Neural crest cell (in vitro differentiated cells): ENCODE data around the gene ST6GAL1. TPM values are rescaled to one million over a fixed set of nuclear protein-coding genes. Genes with fewer than 3 reads are reported as not detected.
"Not testable (repeated sequence)": the region's sequence is repeated elsewhere in the genome, so short reads cannot be mapped to it uniquely, and the experiment has no call there.

Experiments
- DNase-seq: peaks from one replicate; pipeline ENCODE4 v3.0.0; 2021; ENCODE audit warnings: low read depth, mixed read lengths, low spot score
- H3K27ac Mint-ChIP-seq: one replicate; pipeline ENCODE4 v1.8.0; 2021; ENCODE audit warnings: mild to moderate bottlenecking, mixed read lengths; ENCODE audit not compliant: unreplicated experiment
- H3K27me3 Mint-ChIP-seq: 2 replicates; pipeline ENCODE4 v1.8.0; 2021; ENCODE audit warnings: low read depth, mild to moderate bottlenecking, mixed read lengths
- H3K36me3 Mint-ChIP-seq: 2 replicates; pipeline ENCODE4 v1.8.0; 2021; ENCODE audit warnings: low read depth, mild to moderate bottlenecking, mixed read lengths
- H3K4me1 Mint-ChIP-seq: 2 replicates; pipeline ENCODE4 v1.8.0; 2021; ENCODE audit warnings: mixed read lengths
- H3K4me3 Mint-ChIP-seq: one replicate; pipeline ENCODE4 v1.8.0; 2021; ENCODE audit warnings: mild to moderate bottlenecking, mixed read lengths
- H3K9me3 Mint-ChIP-seq: 2 replicates; pipeline ENCODE4 v1.8.0; 2021; ENCODE audit warnings: mixed read lengths
- CTCF ChIP-seq: fragments of 200-600 bp; sonication (generic); conservative IDR thresholded peaks from 2 replicates; pipeline ENCODE4 v1.5.0; 2021; ENCODE audit warnings: antibody characterized with exemption, mild to moderate bottlenecking
- total RNA-seq: library from RNA; stranded (reverse); gene quantifications from 2 replicates; pipeline ENCODE4 v1.2.1, GENCODE V29; 2021

Gene ST6GAL1
- total RNA-seq, 1 donor from 2014 or later, result 32.6 TPM

DNA sequence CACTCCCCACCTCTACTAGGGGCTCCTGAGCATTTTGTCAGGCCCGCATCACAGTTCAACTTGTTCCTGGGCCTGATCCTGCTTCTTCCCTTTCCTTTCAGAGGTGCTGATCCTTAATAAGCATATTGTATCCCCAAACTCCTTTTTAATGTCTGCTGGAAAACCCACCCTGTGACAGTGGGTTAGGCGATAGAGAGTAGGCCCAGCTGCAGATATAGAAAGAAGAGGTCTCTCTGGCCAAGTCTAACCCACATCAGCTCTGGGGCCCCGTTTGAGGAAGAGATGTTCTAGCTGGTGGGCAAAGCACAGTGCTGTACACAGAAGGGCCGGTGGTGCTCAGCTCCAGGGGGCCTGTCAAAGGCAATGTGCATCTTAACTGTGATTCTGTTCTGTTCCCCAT lies 34.3 kb upstream of the ST6GAL1 start:
- Mint-ChIP-seq H3K27ac (no peak overlapping the region), H3K4me1 (no peaks in the 10 kb centered on the region), H3K4me3 (no peak overlapping the region), H3K27me3 (no peaks in the 10 kb centered on the region), H3K9me3 (no peaks in the 10 kb centered on the region), H3K36me3 (no peaks in the 10 kb centered on the region)
- TF ChIP-seq CTCF, result no peak
- no peak for DNase-seq

GRCh38 chr3:186896875-186897274 lies 33.5 kb upstream of the ST6GAL1 start:
- Mint-ChIP-seq H3K4me3 (no peak overlapping the region), H3K27me3 (no peaks in the 10 kb centered on the region), H3K9me3 (no peaks in the 10 kb centered on the region), H3K36me3 (no peaks in the 10 kb centered on the region), H3K4me1 (no peaks in the 10 kb centered on the region), H3K27ac (no peak overlapping the region)
- DNase-seq, result no peak
- TF ChIP-seq CTCF, result no peak

DNA sequence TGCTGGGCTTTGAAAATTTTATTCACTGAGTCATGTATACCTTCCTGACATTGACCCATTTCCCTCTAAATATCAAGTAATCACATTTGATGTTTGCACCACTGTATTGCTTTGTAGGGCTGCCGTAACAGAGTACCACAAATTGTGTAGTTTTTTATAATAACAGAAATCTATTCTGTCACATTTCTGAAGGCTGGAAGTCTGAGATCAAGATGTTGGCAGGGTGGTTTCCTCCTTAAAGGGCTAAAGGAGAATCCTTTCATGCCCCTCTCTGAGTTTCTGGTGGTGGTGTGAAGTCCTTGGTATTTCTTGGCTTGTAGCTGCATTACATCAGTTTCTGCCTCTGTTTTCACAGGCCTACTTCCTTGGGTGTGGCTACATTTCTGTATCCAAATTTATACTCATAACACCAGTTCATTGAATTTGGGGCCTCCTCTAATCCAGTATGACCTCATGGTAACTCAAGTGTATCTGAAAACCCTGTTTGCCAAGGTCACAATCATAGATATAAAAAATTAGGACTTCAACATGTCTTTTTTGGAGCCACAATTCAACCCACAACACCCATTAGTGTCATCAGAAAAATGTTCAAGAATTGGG lies 29.1 kb upstream of the ST6GAL1 start:
- DNase-seq, result no peak
- H3K4me3 Mint-ChIP-seq, result no peak overlapping the region
- no peaks in the 10 kb centered on the region for H3K4me1 Mint-ChIP-seq
- no peak for TF ChIP-seq CTCF
- peaks cover 2% of the 10 kb centered on the region for H3K9me3 Mint-ChIP-seq
- no peak overlapping the region for H3K27ac Mint-ChIP-seq
- H3K36me3 Mint-ChIP-seq, result no peaks in the 10 kb centered on the region
- H3K27me3 Mint-ChIP-seq, result peaks cover 4% of the 10 kb centered on the region

GRCh38 chr3:186902154-186902553 lies 28.2 kb upstream of the ST6GAL1 start:
- H3K36me3 Mint-ChIP-seq, result no peaks in the 10 kb centered on the region
- peaks cover 2% of the 10 kb centered on the region for H3K9me3 Mint-ChIP-seq
- no peak overlapping the region for H3K27ac Mint-ChIP-seq
- peaks cover 4% of the 10 kb centered on the region for H3K27me3 Mint-ChIP-seq
- DNase-seq, result no peak
- TF ChIP-seq CTCF, result no peak
- H3K4me1 Mint-ChIP-seq, result no peaks in the 10 kb centered on the region
- no peak overlapping the region for H3K4me3 Mint-ChIP-seq

DNA sequence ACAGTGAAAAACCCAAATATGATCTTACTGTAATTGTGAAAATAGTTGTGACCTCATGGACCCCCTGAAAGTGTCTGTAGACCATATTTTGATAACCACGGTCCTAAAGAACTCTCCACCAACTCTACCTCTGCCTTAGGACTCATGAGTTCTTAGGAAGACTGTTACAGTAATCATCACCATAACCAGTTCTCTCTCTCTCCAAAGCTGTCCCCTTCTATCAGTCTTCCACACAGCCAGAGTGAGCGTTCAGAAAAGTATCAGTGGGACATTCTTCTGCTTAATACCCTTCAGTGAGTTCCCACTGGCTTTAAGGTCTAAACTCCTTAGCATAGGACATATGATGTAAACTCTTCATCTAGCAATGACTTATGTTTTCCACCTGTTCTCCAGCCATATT lies 27.6 kb upstream of the ST6GAL1 start:
- DNase-seq, result no peak
- Mint-ChIP-seq H3K9me3 (peaks cover 2% of the 10 kb centered on the region), H3K27me3 (peaks cover 7% of the 10 kb centered on the region), H3K4me3 (no peak overlapping the region), H3K4me1 (no peaks in the 10 kb centered on the region), H3K27ac (no peak overlapping the region), H3K36me3 (no peaks in the 10 kb centered on the region)
- no peak for TF ChIP-seq CTCF

DNA sequence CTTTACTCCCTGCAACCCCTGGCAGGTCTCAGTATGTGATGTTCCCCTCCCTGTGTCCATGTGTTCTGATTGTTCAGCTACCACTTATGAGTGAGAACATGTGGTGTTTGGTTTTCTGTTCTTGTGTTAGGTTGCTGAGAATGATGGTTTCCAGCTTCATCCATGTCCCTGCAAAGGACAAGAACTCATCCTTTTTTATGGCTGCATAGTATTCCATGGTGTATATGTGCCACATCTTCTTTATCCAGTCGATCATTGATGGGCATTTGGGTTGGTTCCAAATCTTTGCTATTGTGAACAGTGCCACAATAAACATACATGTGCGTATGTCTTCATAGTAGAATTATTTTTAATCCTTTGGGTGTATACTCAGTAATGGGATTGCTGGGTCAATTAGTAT lies 26.6 kb upstream of the ST6GAL1 start:
- H3K27me3 Mint-ChIP-seq, H3K9me3 Mint-ChIP-seq, H3K27ac Mint-ChIP-seq, DNase-seq, H3K4me3 Mint-ChIP-seq, H3K36me3 Mint-ChIP-seq, H3K4me1 Mint-ChIP-seq: not testable (repeated sequence)

GRCh38 chr3:186907075-186907474 lies 23.3 kb upstream of the ST6GAL1 start:
- not testable (repeated sequence) for H3K4me3 Mint-ChIP-seq, H3K27me3 Mint-ChIP-seq, DNase-seq, H3K36me3 Mint-ChIP-seq, H3K9me3 Mint-ChIP-seq, H3K4me1 Mint-ChIP-seq
- peak overlapping the region; percentile 45 for H3K27ac Mint-ChIP-seq
